NCI-H1092 treated with DMSO at 0.1 percent for 48 hours (cell line): ENCODE measurements around the gene PXN.

Experiments used
- DNase-seq: peaks from one replicate; lab custom pipeline; 2025; lab: John Stamatoyannopoulos, UW

The PXN gene

GRCh38 chr12:120172053-120172452 is 93.5 kb downstream of the PXN start:
- DNase-seq: no peak

GRCh38 chr12:120170631-120171030 is 94.9 kb downstream of the PXN start:
- DNase-seq: no peak

GRCh38 chr12:120169946-120170345 is 95.6 kb downstream of the PXN start:
- no peak for DNase-seq

GRCh38 chr12:120168337-120168736 is 97.2 kb downstream of the PXN start:
- DNase-seq: no peak

- DNase-seq: no peak
These were observed 97.9 kb downstream of the PXN start for GRCh38 chr12:120167529-120168095.

- no peak for DNase-seq
These were observed 101.2 kb downstream of the PXN start for GRCh38 chr12:120164293-120164692.

- no peak for DNase-seq
These were observed 102.8 kb downstream of the PXN start for GRCh38 chr12:120162763-120163162.

GRCh38 chr12:120161852-120162251 is 103.7 kb downstream of the PXN start:
- DNase-seq: no peak
